Breast epithelium (tissue), 4 donors: ENCODE data around the gene LHFPL2. TPM values are rescaled to one million over a fixed set of nuclear protein-coding genes. Genes with fewer than 3 reads are reported as not detected.

Experiments
- DNase-seq, 2 donors: peaks; one replicate each; pipeline ENCODE4 v3.0.0-alpha.2; 2019; ENCODE audit warnings: low spot score in 2 of 2
- H3K27ac ChIP-seq, 2 donors: fragments of 200-600 bp; sonication (generic) in 1 of 2; one replicate each; pipeline ENCODE4 v1.5.1; 2016 to 2019; ENCODE audit warnings: mild to moderate bottlenecking in 1 of 2
- H3K27me3 ChIP-seq, 2 donors: fragments of 200-600 bp; sonication (generic) in 1 of 2; one replicate each; pipeline versions ENCODE4 v1.5.1 to v1.6.0; 2017 to 2019; ENCODE audit warnings: control low read depth in 1 of 2, mild to moderate bottlenecking in 1 of 2
- H3K36me3 ChIP-seq: fragments of 200-600 bp; one replicate; pipeline ENCODE4 v1.5.1; 2019
- H3K4me1 ChIP-seq, 2 donors: fragments of 200-600 bp; sonication (generic); one replicate each; pipeline ENCODE4 v1.5.1; 2016 to 2019; ENCODE audit warnings: control low read depth in 1 of 2
- H3K4me3 ChIP-seq, 3 donors: fragments of 200-600 bp; sonication (generic); 1 replicate in 2 of 3; 2 replicates in 1 of 3; pipeline ENCODE4 v1.5.1; 2016 to 2019; ENCODE audit warnings: mild to moderate bottlenecking in 3 of 3, moderate library complexity in 2 of 3
- H3K9me3 ChIP-seq, 2 donors: fragments of 200-600 bp; sonication (generic) in 1 of 2; one replicate each; pipeline ENCODE4 v1.5.1; 2016 to 2019; ENCODE audit warnings: control low read depth in 1 of 2
- POLR2A ChIP-seq: fragments of 450-650 bp; IDR thresholded peaks from one replicate; pipeline ENCODE4 v1.6.1; 2016; ENCODE audit warnings: antibody characterized with exemption, mild to moderate bottlenecking, moderate library complexity
- POLR2AphosphoS5 ChIP-seq, 3 donors: sonication (generic); formaldehyde crosslinking; IDR thresholded peaks; one replicate each; pipeline ENCODE4 v1.6.1; 2017; ENCODE audit warnings: antibody characterized with exemption in 3 of 3
- intact Hi-C: fragments of 100-400 bp; cut with DNase I; formaldehyde crosslinking; loops from one replicate; pipeline ENCODE4 v1.15.1; 2023; ENCODE audit warnings: low total_unique reads
- total RNA-seq, 3 donors: library from RNA; depleted of rRNA; stranded (reverse); fragments of >200 nt; gene quantifications; one replicate each; pipeline ENCODE4 v1.1.0, GENCODE V29; 2016
- TF ChIP-seq, protein P1 (sequence below), 3 donors: fragments of 450-650 bp; IDR thresholded peaks; one replicate each; pipeline ENCODE4 v1.5.1; 2016 to 2017; ENCODE audit warnings: antibody characterized with exemption in 3 of 3, mild to moderate bottlenecking in 3 of 3, moderate library complexity in 3 of 3

LHFPL2 gene
- total RNA-seq, 3 donors from 2014 or later = 36.8 to 61.8 (median 41.3) TPM

DNA sequence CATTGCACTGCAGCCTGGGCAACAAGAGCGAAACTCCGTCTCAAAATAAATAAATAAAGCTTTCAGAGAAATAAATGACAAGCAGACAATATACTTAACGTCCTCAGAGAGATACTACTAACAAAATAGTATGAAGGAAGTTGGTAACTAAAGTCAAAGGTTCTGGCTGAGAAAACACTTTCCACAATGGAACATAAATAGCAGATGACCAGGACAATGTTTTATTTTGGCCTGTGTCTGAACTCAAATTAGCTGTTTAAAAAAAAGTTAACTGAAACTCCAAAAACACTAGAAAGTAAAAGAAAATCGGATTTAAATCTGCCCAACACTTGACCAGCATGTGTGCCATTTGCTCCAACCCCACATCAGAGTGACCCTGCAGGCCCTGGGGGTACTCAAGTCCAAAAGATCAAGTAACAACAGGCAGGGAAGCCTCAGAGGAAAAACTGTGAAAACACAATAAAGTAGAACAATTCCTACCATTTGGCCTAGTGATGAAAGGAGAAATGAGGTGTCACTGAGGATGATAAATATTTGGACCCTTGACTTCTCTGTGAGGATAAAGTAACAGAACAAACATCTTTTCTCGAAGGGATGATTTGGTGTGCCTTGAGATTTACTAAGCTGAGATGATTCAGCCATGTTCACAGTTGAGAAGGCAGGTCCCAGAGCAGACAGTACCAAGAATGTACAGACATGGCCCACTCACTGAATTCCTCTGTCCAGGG is 47.7 kb downstream of the LHFPL2 start:
- Histone ChIP-seq H3K27me3 (no peaks in the 10 kb centered on the region), H3K4me1 (peaks cover 0 to under 1% of the 10 kb centered on the region in 2 donors), H3K9me3 (no peaks in the 10 kb centered on the region), H3K4me3 (no peak overlapping the region), H3K36me3 (no peaks in the 10 kb centered on the region), H3K27ac (peak overlapping the region; percentile 57 to 77)
- TF ChIP-seq POLR2AphosphoS5 (IDR thresholded peaks at IDR 0.05) = peak in 2 of 3 donors; percentile 21 to 48
- no peak for TF ChIP-seq POLR2A
- TF ChIP-seq, protein P1, sequence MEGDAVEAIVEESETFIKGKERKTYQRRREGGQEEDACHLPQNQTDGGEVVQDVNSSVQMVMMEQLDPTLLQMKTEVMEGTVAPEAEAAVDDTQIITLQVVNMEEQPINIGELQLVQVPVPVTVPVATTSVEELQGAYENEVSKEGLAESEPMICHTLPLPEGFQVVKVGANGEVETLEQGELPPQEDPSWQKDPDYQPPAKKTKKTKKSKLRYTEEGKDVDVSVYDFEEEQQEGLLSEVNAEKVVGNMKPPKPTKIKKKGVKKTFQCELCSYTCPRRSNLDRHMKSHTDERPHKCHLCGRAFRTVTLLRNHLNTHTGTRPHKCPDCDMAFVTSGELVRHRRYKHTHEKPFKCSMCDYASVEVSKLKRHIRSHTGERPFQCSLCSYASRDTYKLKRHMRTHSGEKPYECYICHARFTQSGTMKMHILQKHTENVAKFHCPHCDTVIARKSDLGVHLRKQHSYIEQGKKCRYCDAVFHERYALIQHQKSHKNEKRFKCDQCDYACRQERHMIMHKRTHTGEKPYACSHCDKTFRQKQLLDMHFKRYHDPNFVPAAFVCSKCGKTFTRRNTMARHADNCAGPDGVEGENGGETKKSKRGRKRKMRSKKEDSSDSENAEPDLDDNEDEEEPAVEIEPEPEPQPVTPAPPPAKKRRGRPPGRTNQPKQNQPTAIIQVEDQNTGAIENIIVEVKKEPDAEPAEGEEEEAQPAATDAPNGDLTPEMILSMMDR (IDR thresholded peaks at IDR 0.05) = no peak
- intact Hi-C loops = no loop called here
- DNase-seq = no peak

DNA sequence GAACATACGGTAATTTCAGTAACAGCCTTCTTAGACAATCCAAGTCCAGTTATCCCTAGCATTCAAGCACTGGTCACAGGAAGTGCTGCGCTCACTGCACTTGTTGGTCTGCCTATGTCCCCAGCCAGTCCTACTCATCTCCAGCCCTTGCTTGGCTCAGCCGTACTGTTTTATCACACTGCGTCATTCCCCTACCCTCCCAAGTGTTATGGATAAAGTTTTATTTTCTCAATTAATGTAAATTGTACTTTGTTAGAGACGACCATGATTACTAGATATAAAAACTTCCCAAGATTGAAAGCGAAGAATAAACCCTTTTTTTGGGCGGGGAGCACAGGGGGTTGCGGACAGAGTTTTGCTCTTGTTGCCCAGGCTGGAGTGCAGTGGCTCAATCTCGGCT is 49.6 kb downstream of the LHFPL2 start:
- Histone ChIP-seq H3K4me3 (no peak overlapping the region), H3K36me3 (no peaks in the 10 kb centered on the region), H3K4me1 (peaks cover 0 to 18% of the 10 kb centered on the region in 2 donors), H3K27ac (no peak overlapping the region), H3K9me3 (no peaks in the 10 kb centered on the region), H3K27me3 (no peaks in the 10 kb centered on the region)
- TF ChIP-seq, protein P1 (IDR thresholded peaks at IDR 0.05) = no peak
- no peak for TF ChIP-seq POLR2A
- no peak for TF ChIP-seq POLR2AphosphoS5 (IDR thresholded peaks at IDR 0.05)
- DNase-seq = no peak
- intact Hi-C loops = no loop called here

DNA sequence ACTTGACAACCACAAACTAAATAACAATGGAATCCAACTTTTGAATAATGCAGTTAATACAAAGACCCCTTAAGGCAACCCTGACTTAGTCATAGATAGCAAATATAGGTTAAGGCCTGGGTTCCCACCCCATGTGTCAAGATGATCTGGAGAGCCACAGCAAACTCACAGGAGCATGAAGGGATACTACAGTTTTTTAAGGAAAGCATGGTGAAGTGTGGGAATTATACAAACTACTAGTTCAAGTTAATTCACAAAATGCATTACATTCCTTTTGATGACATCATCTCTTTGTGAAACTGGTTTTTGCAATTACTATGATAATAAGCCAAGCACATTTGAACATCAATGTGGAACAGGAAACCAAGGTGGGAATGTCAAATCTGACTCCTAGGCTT is 50.6 kb downstream of the LHFPL2 start:
- Histone ChIP-seq H3K4me3 (no peak overlapping the region), H3K27me3 (no peaks in the 10 kb centered on the region), H3K27ac (peak overlapping the region; percentile 39 to 50), H3K9me3 (no peaks in the 10 kb centered on the region), H3K36me3 (no peaks in the 10 kb centered on the region), H3K4me1 (peaks cover 0 to 21% of the 10 kb centered on the region in 2 donors)
- intact Hi-C loops = no loop called here
- no peak for DNase-seq
- no peak for TF ChIP-seq POLR2A
- TF ChIP-seq, protein P1 (IDR thresholded peaks at IDR 0.05) = no peak
- TF ChIP-seq POLR2AphosphoS5 (IDR thresholded peaks at IDR 0.05) = no peak

DNA sequence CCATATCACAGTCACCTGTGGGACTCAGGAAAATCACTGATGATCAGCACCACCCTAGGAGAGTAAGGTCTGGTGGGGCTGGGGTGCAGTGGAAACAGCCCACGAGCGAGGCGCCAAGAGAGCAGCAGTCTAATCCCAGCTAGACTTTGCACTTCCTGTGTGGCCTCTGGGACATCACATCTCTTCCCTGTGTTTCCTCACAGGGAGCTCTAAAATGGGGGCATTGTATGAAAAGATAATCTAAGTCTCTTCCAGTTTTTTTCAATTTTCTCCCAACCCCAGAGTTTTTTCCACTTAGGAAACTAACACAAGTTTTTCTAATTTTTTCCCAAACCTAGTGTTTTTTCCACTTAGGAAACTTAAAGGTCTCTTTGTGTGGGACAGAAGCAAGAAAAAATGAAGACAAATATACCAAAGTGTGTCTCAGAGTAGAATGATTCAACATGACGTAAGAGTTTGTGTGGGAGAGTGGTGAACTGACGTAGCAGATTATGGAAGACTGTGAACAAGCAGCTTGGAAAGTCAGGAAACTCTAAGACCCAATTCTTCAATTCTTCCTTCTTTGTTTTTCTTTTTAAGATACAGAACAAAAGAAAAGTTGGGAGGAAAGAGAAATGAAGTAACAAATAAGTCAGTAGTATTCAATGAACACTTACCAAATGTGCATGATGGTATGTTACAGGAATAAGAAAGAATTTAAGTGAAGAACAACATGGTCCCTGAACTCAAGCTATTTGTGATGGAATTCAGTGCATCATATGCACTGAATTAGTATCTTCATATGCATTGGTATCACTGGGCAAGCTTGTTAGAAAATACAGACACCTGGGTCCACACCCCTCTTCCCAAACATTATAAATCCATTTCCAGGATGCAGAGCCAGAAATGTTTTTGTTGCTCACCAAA is 51.3 kb downstream of the LHFPL2 start:
- Histone ChIP-seq H3K4me3 (no peak overlapping the region), H3K27me3 (no peaks in the 10 kb centered on the region), H3K27ac (peak overlapping the region; percentile 50 to 57), H3K4me1 (peaks cover 0 to 21% of the 10 kb centered on the region in 2 donors), H3K9me3 (no peaks in the 10 kb centered on the region), H3K36me3 (no peaks in the 10 kb centered on the region)
- no peak for TF ChIP-seq POLR2A
- TF ChIP-seq, protein P1 (IDR thresholded peaks at IDR 0.05) = no peak
- no peak for TF ChIP-seq POLR2AphosphoS5 (IDR thresholded peaks at IDR 0.05)
- no peak for DNase-seq
- intact Hi-C loops = no loop called here

DNA sequence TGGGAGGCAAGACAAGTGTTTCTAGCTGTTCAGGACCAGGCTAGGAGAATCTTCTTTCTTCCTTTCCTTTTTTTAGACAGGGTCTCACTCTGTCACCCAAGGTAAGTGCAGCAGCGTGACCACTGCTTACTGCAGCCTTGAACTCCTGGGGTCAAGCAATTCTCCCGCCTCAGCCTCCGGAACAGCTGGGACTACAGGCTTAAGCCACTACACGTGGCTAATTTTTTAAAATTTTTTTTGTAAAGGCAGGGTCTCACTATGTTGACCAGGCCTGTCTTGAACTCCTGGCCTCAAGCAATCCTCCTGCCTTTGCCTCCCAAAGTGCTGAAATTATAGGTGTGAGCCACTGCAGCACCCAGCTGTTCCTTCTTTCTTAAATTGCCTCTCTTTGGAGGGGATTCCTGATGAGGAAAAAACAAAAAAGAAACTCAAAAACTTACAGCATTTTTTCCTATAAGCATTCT is 53.1 kb downstream of the LHFPL2 start:
- Histone ChIP-seq H3K4me1 (peaks cover 0 to 30% of the 10 kb centered on the region in 2 donors), H3K4me3 (no peak overlapping the region), H3K36me3 (no peaks in the 10 kb centered on the region), H3K27ac (peak overlapping the region; percentile 89 to 94), H3K27me3 (no peaks in the 10 kb centered on the region), H3K9me3 (no peaks in the 10 kb centered on the region)
- no peak for DNase-seq
- TF ChIP-seq POLR2A (no peak), POLR2AphosphoS5 (IDR thresholded peaks at IDR 0.05) (no peak)
- TF ChIP-seq, protein P1 (IDR thresholded peaks at IDR 0.05) = no peak
- intact Hi-C loops = no loop called here
